Spleen (tissue), 7 donors: ENCODE results near the gene AHCY.

ENCODE experiments used
- POLR2A ChIP-seq, 3 donors: fragments of 450-650 bp; IDR thresholded peaks; one replicate each; pipeline ENCODE4 v1.5.1; 2017; ENCODE audit warnings: antibody characterized with exemption in 3 of 3, mild to moderate bottlenecking in 1 of 3
- POLR2AphosphoS5 ChIP-seq, 3 donors: sonication (generic); formaldehyde crosslinking; IDR thresholded peaks; one replicate each; pipeline ENCODE4 v1.5.1; 2017; ENCODE audit warnings: antibody characterized with exemption in 3 of 3
- TF ChIP-seq, protein P1 (sequence below), 11 experiments: fragments of 200-600 bp in 7 of 11; fragments of 450-650 bp in 4 of 11; sonication (generic) in 4 of 11; IDR thresholded peaks in 8 of 11; conservative IDR thresholded peaks in 3 of 11; 1 replicate in 7 of 11; 2 replicates in 4 of 11; pipeline versions ENCODE4 v1.4.0 to v1.8.0; 2016 to 2021; ENCODE audit warnings: antibody characterized with exemption in 11 of 11, inconsistent platforms in 4 of 11, mild to moderate bottlenecking in 1 of 11
- donor health status: DM: no; HTN: no; CAD: no; lungs with moderate emphysema.
- donor health status: DM: no; HTN: no; CAD: no.
- donor health status: DM: no; HTN: no; CAD: no.

DNA sequence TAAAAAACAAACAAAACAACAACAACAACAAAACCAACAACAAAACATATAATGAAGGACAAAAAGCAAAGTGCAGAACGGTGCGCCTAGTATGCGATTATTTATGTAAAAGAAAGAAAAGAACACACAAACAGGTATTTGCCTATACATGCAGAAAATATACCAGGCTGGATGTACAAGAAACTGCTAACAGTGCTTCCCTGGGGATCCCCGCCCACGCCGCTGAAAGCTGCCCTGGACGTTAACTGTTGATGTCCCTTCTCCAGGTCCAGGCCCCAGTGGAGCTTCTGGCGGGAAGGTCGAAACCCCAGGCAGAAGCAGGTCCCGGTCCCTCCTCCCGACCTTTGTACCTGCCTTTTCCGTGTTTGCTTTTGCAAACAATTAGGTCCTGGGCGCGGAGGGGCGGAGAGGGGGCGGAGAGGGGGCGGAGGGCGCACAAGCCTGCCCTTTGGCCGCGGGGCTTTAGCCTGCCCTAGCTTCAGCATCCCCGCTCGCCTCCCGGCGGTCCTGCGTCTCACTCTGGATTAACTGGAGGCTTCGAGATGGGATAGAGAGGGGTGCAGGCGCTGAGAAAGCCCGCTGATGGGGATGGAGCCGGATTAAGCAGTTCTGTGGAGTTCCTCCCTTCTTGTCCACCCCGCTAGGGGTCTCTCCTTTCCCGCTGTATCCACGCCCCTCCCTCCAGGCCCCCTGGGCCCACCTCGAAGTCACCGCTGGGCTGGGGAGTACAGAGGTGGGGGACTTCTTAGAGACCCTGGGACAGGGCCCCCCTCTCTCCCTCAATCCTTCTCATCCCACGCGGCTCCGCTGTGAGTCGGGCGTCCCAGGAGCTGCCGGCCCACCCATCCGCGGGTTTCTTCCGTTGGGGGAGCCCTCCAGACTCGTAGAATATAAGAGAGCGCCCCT is 8.2 kb upstream of the AHCY start:
- TF ChIP-seq, protein P1, sequence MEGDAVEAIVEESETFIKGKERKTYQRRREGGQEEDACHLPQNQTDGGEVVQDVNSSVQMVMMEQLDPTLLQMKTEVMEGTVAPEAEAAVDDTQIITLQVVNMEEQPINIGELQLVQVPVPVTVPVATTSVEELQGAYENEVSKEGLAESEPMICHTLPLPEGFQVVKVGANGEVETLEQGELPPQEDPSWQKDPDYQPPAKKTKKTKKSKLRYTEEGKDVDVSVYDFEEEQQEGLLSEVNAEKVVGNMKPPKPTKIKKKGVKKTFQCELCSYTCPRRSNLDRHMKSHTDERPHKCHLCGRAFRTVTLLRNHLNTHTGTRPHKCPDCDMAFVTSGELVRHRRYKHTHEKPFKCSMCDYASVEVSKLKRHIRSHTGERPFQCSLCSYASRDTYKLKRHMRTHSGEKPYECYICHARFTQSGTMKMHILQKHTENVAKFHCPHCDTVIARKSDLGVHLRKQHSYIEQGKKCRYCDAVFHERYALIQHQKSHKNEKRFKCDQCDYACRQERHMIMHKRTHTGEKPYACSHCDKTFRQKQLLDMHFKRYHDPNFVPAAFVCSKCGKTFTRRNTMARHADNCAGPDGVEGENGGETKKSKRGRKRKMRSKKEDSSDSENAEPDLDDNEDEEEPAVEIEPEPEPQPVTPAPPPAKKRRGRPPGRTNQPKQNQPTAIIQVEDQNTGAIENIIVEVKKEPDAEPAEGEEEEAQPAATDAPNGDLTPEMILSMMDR (IDR thresholded peaks at IDR 0.05 in 8 of 11, conservative IDR thresholded peaks at IDR 0.05 in 3 of 11) = no peak
- TF ChIP-seq POLR2A (IDR thresholded peaks at IDR 0.05) (no peak), POLR2AphosphoS5 (IDR thresholded peaks at IDR 0.05) (no peak)
